Measurements from ENCODE around the gene SNX17.
A peak's percentile ranks its signal among the peaks of the same experiment; 100 is the strongest.

The SNX17 gene

DNA sequence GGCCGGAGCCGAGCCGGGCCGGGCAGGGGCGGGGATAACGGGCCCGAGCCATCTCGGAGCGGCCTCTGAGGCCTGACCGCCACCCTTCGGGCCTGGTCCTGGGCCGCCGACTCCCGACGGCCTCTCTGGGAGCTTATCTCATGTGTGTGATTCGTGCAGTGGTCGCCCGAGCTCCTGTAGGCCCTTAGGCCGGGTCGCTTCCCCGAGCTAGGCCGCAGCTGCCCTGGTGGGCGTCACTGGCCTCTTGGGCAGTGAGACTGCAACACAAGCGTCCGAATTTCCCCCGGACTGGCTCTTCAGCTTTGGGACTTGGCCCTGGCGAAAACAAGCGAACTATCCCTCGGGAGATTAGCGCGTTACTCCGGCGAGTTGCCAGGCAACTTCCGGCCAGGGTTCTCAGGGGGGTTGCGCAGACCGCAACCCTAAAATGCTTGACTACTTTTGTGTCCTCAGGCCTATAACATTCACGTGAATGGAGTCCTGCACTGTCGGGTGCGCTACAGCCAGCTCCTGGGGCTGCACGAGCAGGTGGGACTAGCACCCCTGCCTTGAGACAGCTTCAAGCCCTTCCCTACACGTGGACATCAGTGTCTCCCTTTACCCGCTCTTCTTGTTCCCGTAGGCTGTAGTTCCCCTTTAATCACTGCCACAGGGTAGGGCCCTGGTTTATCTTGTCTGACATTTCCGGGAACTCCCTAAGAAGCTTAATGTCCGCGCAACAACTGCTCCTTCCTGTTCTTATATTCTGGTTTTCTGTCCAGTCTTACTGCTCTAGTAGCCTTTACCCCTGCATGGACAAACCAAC is 602 bp downstream of the SNX17 start:
- DNase-seq, result peak; percentile 74

DNA sequence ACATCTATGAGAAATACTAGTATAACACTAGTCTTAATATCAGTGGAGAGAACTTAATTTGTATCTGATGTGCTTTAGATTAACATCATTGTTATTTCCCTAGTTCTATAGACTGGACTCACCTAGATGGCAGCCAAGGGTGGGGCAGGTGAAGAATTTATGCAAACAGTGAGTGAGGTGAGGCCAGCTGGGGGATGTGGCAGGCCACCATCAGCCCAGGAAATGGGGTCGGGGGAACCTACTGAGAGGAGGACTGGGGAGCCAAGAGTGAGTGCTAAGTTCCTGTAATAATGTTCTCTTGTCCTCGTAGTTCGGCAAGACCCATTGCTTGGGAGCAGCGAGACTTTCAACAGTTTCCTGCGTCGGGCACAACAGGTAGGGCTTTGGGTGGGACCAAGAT is 2.5 kb downstream of the SNX17 start:
- no peak for DNase-seq

DNA sequence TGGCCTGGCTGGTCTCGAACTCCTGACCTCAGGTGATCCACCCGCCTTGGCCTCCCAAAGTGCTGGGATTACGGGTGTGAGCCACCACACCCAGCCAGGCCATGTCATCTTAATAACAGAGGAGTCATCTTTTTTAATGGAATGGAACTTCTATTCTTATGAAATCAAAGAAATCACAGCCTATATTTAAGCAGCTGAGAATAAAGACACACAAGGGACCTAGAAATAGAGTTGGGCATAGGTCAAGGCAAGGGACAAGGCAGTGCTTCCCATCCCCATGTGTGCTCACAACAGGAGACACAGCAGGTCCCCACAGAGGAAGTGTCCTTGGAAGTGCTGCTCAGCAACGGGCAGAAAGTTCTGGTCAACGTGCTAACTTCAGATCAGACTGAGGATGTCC is 3.2 kb downstream of the SNX17 start:
- DNase-seq, result no peak

DNA sequence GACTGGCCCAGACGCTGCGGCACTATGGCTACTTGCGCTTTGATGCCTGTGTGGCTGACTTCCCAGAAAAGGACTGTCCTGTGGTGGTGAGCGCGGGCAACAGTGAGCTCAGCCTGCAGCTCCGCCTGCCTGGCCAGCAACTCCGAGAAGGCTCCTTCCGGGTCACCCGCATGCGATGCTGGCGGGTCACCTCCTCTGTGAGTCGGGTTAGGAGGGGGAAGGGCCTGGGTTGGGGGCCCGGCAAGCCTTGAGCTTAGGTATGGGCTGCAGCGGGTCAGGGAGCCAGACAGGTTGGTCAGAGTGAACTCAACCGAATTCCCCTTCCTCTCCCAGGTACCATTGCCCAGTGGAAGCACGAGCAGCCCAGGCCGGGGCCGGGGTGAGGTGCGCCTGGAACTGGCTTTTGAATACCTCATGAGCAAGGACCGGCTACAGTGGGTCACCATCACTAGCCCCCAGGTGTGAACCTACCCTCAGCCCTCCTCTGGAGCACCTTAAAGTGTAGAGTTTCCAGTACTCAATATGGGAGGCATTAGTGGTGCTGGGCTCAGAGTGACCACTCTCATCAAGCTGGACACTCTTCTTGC is 5.2 kb downstream of the SNX17 start:
- DNase-seq, result no peak

DNA sequence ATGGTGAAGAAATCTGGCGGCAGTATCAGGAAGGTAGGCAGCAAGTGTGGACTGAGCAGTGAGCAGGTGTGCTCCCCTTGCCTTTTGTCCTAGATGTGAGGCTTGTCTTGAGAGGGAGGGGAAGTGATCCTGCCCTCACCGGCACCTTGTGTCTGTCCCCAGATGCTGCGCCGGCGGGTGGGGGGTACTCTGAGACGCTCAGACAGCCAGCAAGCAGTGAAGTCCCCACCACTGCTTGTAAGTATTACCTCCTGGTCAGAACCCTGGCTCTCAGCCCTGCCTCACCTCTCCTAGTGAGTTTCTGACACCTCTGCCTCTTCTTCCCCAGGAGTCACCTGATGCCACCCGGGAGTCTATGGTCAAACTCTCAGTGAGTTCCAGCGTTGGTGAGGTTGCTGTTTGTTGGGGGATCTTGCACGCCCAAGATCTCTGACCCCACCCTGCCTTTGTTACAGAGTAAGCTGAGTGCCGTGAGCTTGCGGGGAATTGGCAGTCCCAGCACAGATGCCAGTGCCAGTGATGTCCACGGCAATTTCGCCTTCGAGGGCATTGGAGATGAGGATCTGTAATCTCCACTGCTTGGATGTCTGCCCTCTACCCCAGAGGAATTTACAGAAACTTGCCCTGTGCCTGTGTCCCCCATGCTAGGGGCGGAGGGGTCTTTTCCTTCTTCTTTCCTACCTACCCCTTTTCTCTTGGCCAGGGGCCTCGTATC is 5.9 kb downstream of the SNX17 start:
- no peak for DNase-seq

DNA sequence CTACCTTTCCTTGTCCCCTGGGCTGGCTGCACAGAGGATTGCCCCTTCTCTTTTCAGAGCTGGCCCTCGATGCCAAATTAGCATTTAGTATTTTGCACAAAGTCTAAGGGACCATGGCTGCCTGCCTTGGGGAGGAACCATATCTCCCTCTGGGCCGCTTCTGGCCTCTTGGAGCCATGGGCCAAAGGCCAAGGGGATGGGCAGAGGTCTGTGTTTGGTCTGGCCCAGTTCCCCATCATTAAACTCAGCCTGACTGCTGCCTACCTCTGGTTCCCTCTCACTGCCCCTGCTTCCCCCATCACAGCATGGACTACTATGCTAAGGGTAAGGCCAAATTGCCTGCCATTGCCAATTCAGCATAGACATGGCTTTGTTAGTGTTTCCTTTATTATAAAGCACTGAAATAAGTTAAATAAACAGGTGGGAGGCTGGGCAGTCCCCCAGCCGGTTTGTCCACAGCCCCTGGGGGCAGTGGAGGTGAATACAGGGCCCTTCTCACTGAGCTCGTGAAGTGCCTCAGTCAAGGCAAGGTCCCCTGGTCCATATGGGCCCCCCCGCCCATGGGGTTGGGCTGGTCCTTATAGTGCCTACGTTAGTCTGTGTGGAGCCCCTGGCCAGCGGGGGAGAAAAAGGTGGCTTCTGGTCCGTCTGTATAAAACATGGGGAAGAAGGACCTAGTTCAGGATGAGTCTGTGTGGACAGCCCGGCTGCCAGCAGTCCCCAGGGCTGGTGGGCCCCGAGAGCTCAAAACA is 6.6 kb downstream of the SNX17 start:
- DNase-seq, result no peak

DNA sequence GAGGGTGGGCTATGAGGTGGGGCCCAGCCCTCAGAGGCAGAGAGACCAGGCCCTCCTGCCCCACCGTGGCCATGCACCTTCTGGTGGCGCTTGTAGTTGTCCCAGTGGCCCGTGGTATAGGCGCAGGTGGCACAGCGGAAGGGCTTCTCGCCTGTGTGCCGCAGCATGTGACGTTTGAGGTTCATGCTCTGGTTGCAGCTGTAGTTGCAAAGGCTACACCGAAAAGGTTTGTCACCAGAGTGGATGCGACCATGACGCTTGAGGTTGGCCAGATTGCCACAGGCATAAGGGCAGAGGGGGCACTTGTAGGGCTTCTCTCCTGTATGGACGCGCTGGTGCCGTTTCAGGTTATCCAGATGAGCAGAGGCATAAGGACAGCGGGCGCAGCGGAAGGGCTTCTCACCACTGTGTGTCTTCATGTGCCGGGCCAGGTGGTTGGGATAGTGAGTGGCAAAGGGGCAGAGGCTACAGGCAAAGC is 7.2 kb downstream of the SNX17 start:
- no peak for DNase-seq

DNA sequence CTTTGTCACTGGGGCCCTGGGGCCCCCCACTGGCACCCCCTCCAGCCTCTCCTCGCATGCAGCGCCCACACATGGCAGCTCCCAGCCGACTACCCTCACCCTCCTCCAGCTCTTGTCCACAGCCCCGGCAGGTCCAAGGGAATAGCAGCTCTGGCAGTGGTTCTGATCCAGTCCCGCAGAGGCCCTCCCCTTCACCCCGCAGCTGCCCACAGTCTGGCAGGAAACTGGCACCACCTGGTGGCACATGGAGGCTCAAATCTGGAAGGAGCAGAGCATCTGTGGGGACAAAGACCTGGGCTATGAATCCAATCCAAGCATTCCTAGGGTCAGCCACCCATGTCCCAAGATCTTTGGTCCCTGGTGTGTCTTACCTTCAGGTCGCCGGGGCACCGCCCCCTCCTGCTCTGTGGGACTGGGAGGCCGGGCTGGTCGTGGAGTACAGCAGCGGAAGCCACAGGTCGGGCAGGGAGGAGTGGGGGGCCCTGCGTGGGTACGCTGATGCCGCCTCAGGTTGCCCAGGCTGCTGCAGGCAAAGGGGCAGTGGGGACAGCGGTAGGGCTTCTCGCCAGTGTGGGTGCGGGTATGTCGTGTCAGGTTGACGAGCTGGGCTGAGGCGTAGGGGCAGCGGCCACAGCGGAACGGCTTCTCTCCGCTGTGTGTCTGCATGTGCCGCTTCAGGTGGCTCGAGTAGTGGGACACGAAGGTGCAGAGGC is 7.8 kb downstream of the SNX17 start:
- DNase-seq, result no peak

DNA sequence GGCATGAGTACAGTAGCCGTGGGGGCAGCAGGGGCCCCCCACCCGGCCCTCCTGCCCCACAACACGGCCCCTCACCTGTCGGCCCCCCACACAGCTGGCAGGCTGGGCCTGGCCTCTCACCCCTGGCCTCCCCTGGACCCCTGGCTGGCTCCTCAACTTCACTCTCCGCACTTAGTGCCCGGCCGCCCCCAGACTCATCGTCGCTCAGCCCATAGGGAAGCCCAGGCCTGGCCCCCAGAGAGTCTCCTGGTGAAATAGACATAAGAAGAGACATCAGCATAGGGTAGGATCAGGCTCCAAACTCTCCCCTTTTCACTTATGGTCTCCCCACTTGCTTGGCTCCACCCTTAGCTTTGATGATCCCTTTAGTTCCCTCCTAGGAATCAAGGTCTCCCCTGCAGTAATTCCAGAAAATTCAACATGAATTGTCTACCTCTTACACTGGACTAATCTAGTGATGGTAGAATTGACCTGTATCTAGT is 8.4 kb downstream of the SNX17 start:
- DNase-seq, result no peak

DNA sequence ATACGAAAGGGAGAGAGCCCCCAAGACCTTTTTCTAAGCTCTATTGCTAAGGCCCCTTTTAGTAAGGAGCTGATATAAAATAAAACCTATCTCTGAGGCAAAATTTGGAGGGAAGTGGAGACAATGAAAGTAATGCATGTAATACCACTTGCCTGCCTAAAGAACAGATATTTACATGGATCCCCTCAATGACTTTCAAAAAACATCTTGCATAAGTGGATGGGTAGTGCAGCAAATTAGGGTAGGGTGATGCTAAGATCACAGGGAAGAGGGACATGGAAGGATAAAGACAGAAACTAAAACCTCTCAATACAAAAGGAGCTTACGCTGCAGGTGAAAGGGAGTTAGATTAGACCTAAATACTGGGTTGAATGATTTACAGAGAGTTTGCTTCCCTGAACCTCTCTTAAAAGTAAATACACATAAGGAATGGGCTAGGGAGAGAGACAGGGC is 9.0 kb downstream of the SNX17 start:
- no peak for DNase-seq

DNA sequence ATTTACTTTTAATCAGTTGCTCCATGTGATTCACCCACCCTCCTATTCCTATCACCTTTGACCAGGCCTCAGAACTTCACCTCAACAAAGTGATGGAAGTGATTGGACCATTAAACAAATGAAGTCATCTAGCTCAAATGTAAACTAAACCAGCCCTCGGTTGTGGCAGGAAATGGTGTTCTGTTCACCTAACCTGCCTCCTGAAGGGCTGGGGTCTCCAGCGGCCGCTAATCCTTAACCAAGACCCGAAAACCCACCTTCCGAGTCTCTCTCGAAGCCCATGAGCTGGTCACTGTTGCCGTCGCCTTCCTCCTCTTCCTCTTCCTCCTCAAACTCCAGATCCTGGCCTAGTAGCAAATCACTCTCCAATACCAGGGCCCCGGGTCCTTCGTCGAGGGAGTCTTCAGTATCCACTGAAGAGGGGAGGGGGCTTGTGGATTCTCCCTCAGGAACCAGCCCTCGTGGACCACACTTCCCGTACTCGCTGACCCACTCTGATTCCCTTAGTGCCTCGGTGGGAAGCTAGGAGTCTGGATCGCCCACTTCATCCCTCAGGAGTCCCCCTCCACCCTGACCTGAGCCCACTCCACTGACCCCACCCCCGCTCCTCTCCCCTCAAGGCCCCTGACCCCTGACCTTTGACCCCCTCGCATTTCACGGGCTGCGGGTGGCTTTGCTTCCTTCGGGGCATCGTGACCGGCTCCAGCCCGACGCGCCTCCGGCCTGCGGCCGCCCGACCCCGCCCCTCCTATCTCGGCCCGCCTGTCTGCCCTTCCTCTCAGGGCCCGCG is 9.6 kb downstream of the SNX17 start:
- peak; percentile 66 for DNase-seq

DNA sequence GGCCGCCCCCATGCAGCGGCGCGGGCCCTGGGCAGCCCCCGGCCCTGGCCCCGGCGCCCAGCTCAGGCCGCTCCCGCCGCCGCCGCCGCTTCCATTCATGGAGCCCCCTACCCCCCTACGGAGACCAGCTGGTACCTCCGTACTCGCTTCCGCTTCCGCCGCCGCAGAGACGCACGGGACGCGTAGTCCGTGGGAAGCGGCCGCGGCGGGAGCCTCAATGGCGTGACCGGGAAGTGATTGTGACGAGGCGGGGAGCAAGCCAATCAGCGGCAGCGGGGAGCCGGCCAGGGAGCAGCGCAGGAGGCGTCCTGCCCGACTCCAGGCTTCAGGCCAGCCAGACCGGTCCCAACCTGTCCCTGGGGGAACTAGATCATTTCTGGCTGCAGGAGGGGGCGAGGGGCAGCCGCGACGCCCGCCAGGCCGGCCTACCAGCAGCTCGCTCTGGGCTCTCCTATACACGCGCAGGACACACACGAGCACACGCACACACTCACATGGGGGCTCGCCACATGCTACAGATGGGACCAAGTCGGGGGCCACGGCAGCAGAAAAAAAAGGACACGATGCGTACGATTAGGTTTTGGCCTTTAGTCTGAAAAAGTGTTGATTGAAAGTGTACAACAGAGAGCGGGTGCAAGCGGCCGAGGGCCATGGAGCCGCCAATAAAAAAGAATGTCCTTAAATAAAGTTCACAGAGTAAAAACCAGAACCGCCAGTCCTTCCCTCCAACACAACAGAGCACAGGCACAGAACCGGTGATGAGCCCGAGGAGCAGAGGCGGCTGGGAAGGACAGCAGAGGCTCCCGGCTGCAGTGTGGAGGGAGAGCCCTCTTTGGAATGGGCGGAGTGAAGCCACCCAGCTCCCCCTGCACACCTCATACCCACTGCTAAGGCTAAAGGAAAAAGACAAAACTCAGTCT is 10.5 kb downstream of the SNX17 start, which contains the start of gene ZNF513:
Gene ZNF513 (minus strand): TSS at position 109 of the 920 bp plus-strand sequence. CDS start 208 bp downstream, outside the sequence.
- peak; percentile 95 for DNase-seq

DNA sequence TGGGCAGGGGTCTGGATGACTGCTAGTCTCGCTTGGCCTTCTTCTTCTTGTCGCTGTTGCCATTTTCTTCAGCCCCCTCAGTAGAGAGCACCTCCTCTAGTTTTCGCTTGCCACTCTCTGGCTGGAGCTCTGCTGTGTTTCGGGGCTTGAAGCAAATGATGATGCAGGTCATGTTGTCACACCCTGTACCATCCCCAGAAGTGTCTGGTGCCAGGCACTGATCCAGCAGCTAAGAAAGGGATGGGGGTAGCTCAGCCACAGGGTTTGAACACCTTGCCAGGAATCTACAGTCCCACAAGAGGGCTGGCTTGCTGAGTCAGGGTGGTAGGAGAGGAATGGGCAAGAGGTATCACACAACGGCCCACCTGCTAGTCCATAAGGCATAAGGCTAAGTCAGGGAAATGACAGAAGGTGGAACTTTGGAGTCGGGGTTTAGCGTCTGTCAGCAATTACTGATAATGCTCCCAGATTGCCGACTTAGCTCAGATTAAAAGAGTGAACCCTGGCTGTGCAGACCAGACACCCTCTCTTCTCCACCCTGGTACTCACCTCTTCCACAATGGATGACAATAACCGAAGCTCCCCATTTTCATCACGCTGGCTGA is 11.3 kb downstream of the SNX17 start:
- no peak for DNase-seq

DNA sequence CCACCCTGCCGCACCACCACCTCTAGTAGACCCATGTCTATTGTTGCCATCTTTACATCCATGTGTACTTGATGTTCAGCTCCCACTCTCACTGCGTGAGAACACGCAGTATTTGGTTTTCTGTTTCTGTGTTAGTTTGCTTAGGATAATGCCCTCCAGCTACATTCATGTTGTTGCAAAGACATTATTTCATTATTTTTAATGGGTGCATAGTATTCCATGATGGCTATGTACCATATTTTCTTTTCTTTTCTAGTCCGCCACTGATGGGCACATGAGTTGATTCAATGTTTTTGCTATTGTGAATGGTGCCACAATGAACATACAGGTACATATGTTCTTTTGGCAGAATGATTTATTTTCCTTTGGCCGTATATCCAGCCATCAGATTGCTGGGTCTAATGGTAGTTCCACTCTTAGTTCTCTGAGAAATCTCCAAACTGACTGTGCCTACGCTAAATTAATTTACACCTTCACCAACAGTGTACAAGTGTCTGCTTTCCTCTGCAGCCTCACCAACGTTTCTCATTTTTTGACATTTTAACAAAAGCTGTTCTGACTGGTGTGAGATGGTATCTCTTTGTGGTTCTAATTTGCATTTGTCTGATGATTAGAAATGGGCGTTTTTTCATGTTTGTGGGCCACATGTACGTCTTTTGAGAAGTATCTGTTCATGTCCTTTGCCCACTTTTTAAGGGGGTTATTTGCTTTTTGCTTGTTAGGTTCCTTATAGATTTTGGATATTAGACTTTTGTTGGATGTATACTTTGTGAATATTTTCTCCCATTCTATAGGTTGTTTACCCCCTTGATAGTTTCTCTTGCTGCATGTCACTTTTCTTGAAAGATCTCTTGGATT is 20.6 kb downstream of the SNX17 start:
- DNase-seq, result no peak

DNA sequence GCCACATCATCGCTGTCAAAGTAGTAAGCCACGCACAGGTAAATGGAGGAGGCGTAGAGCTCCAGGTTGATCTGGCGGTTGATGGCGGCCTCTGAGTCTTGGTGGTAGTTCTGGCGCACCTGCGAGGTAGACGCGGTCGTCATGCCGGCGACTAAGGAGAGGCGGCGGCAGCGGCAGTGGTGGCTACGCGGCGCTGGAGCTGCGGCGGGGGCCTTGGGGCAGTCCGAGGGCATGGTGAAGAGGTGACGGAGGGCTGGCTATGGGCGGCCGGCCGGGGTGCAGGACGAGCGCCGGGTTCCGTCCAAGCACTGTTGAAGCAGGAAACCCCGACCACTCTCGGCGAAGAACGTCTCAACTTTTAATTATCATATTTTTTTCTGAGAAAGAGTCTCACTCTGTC is 22.8 kb downstream of the SNX17 start:
- DNase-seq, result no peak

DNA sequence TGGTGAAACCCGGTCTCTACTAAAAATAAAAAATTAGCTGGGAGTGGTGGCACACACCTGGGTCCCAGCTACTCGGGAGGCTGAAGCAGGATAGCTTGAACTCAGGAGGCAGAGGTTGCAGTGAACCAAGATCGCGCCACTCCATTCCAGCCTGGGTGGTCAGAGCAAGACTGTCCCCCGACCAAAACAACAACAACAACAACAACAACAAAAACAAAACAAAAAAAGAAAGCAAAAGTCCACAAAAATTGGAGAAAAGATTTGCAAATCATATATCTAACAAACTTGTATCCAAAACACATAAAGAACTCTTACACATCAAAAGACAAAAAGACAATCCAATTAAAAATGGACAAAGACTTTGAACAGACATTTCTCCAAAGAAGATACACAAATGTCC is 28.5 kb downstream of the SNX17 start:
- no peak for DNase-seq

DNA sequence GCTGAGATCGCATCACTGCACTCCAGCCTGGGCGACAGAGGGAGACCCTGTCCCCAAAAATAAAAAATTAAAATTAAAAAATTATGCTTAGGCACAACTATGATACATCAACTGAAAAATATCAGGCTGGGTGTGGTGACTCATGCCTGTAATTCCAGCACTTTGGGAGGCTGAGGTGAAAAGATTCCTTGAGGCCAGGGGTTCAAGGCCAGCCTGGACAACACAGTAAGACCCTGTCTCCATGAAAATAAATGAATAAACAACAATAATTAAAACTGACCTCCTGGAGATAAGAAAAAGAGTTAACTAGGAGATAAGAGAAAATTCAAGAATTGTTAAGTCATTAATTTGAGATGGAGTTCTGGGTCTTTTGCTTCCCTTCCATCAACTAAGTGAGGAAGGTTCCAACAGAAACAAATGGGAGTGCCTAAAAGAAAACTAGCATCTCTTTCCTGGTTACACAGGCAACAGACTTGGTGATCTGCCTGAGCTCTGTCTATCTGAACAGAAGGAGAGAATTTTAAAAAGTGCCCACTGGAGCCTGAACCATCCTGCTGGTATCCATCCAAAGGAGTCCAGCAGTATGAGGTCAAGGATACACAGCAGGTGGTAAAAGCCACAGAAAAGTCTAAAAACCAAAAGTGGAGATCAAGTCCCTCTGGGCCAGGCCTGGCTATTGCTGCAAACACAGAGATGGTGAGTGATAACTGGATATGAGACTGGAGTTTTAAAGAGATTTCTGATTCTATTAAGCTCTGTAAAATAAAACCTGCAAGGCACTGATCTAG is 30.1 kb downstream of the SNX17 start:
- no peak for DNase-seq
